ENCODE data around the gene MYO1B.

The MYO1B gene

DNA sequence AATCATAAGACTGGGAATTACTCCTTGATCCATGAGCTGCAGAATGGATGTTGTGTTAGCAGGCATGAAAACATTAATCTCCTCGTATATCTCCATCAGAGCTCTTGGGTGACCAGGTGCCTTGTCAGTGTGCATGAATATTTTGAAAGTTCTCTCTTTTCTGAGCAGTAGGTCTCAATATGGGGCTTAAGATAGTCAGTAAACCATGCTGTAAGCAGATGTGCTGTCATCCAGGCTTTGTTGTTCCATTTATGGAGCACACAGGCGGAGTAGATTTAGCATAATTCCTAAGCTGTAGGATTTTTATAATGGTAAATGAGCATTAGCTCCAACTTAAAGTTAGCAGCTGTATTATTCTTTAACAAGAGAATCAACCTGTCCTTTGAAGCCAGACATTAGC, 160.3 kb downstream of the MYO1B start:
- no peak for TF ChIP-seq EZH2 (IDR thresholded peaks at IDR 0.05; ENCODE audit: borderline replicate concordance, low read length)
- TF ChIP-seq, protein P1, sequence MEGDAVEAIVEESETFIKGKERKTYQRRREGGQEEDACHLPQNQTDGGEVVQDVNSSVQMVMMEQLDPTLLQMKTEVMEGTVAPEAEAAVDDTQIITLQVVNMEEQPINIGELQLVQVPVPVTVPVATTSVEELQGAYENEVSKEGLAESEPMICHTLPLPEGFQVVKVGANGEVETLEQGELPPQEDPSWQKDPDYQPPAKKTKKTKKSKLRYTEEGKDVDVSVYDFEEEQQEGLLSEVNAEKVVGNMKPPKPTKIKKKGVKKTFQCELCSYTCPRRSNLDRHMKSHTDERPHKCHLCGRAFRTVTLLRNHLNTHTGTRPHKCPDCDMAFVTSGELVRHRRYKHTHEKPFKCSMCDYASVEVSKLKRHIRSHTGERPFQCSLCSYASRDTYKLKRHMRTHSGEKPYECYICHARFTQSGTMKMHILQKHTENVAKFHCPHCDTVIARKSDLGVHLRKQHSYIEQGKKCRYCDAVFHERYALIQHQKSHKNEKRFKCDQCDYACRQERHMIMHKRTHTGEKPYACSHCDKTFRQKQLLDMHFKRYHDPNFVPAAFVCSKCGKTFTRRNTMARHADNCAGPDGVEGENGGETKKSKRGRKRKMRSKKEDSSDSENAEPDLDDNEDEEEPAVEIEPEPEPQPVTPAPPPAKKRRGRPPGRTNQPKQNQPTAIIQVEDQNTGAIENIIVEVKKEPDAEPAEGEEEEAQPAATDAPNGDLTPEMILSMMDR (IDR thresholded peaks at IDR 0.05; ENCODE audit: low read length), result no peak
- H3K36me3 ChIP-seq (ENCODE audit: insufficient read depth, low read length), result no peaks in the 10 kb centered on the region
- no peaks in the 10 kb centered on the region for H3K9me3 ChIP-seq (ENCODE audit: low read length)
- H3F3A ChIP-seq (ENCODE audit: insufficient read depth, low read length), result no peaks in the 10 kb centered on the region
- H3K4me3 ChIP-seq (ENCODE audit: low read depth, low read length, poor library complexity, severe bottlenecking), result no peak overlapping the region
- no peaks in the 10 kb centered on the region for H3K9me2 ChIP-seq (ENCODE audit: low read depth, low read length)
- no peaks in the 10 kb centered on the region for H4K20me1 ChIP-seq (ENCODE audit: insufficient read depth, low read length)
- no peaks in the 10 kb centered on the region for H3K27me3 ChIP-seq (ENCODE audit: insufficient read depth, low read length)
- H2AFZ ChIP-seq (ENCODE audit: low read length), result no peak overlapping the region
- no peak overlapping the region for H3K4me2 ChIP-seq (ENCODE audit: low read length)
- no peak overlapping the region for H3K27ac ChIP-seq (ENCODE audit: low read depth, low read length, poor library complexity, severe bottlenecking)
- H3K79me2 ChIP-seq (ENCODE audit: insufficient read depth, low read length), result no peaks in the 10 kb centered on the region
- H3K4me1 ChIP-seq (ENCODE audit: insufficient read depth, low read length, severe bottlenecking), result no peaks in the 10 kb centered on the region
- no peak overlapping the region for H3K9ac ChIP-seq (ENCODE audit: low read length)

DNA sequence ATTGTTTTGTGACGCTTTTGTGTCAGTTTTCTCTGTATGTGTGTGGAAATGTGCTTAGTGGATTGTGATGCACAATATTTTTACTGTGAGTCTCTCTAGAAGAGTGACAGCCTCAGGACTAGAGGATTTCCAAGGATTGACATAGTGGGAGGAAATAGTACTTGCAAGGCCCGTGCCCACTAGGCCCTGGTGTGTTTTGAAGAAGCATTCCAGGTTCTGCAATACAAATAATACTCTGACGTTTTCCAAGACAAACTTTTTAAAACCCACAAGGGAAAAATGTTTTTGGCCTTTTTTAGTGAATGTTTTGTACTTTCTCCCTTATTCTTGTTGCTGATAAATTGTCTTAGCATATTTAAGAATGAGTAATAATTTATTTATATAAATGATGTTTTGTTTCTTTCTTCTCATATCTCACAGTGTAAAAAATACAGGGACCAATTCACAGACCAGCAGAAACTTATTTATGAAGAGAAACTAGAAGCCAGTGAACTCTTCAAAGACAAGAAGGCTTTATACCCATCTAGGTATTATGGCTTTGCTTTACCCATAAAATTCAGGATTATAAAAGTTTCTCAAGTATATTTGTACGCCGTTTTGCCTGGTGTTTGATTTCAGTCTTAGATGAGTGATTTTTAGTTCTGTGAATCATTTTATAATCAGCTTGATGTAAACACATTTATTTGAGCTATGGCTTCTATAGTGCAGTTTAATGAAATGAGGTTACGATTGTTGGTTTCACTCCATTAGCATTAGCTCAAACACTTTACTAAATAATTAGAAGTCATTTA, 165.6 kb downstream of the MYO1B start:
- Histone ChIP-seq H3K27ac (ENCODE audit: low read depth, low read length, poor library complexity, severe bottlenecking) (no peak overlapping the region), H3K9ac (ENCODE audit: low read length) (no peak overlapping the region), H3K9me3 (ENCODE audit: low read length) (no peaks in the 10 kb centered on the region), H4K20me1 (ENCODE audit: insufficient read depth, low read length) (no peaks in the 10 kb centered on the region), H3K4me2 (ENCODE audit: low read length) (no peak overlapping the region), H2AFZ (ENCODE audit: low read length) (no peak overlapping the region), H3K4me1 (ENCODE audit: insufficient read depth, low read length, severe bottlenecking) (no peaks in the 10 kb centered on the region), H3K27me3 (ENCODE audit: insufficient read depth, low read length) (no peaks in the 10 kb centered on the region), H3K36me3 (ENCODE audit: insufficient read depth, low read length) (no peaks in the 10 kb centered on the region), H3K9me2 (ENCODE audit: low read depth, low read length) (no peaks in the 10 kb centered on the region), H3K79me2 (ENCODE audit: insufficient read depth, low read length) (no peaks in the 10 kb centered on the region), H3K4me3 (ENCODE audit: low read depth, low read length, poor library complexity, severe bottlenecking) (no peak overlapping the region), H3F3A (ENCODE audit: insufficient read depth, low read length) (no peaks in the 10 kb centered on the region)
- TF ChIP-seq EZH2 (IDR thresholded peaks at IDR 0.05; ENCODE audit: borderline replicate concordance, low read length), result no peak
- TF ChIP-seq, protein P1 (IDR thresholded peaks at IDR 0.05; ENCODE audit: low read length), result no peak

DNA sequence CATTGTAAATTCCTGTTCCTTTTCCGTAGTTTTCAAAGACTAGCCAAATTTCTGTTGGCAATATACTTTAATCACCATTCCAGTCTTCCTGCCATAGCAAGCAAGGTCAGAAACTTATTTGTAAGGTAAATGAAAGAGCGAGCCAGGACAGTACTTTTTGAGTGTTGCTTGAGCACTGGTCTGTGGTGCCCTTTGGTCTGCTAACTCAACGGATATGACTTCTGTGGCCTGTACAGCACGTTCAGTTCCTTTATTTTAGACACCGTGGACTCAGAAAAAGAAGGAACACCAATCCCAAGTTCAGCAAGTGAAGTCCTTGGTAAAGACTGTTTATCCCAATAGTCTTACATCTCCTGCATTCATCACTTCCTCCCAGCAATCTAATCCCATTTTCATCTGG, 166.3 kb downstream of the MYO1B start:
- H3K4me3 ChIP-seq (ENCODE audit: low read depth, low read length, poor library complexity, severe bottlenecking), result no peak overlapping the region

More for the DNA sequence above, 166.3 kb downstream of the MYO1B start:
- no peak overlapping the region for H3K9ac ChIP-seq (ENCODE audit: low read length)
- H3K9me3 ChIP-seq (ENCODE audit: low read length), result no peaks in the 10 kb centered on the region
- H3F3A ChIP-seq (ENCODE audit: insufficient read depth, low read length), result no peaks in the 10 kb centered on the region
- no peaks in the 10 kb centered on the region for H3K27me3 ChIP-seq (ENCODE audit: insufficient read depth, low read length)
- no peak overlapping the region for H3K4me2 ChIP-seq (ENCODE audit: low read length)
- no peaks in the 10 kb centered on the region for H3K79me2 ChIP-seq (ENCODE audit: insufficient read depth, low read length)
- H3K27ac ChIP-seq (ENCODE audit: low read depth, low read length, poor library complexity, severe bottlenecking), result no peak overlapping the region
- no peak overlapping the region for H2AFZ ChIP-seq (ENCODE audit: low read length)
- TF ChIP-seq, protein P1 (IDR thresholded peaks at IDR 0.05; ENCODE audit: low read length), result no peak
- TF ChIP-seq EZH2 (IDR thresholded peaks at IDR 0.05; ENCODE audit: borderline replicate concordance, low read length), result no peak
- no peaks in the 10 kb centered on the region for H3K9me2 ChIP-seq (ENCODE audit: low read depth, low read length)
- H4K20me1 ChIP-seq (ENCODE audit: insufficient read depth, low read length), result no peaks in the 10 kb centered on the region
- no peaks in the 10 kb centered on the region for H3K36me3 ChIP-seq (ENCODE audit: insufficient read depth, low read length)
- H3K4me1 ChIP-seq (ENCODE audit: insufficient read depth, low read length, severe bottlenecking), result no peaks in the 10 kb centered on the region
